Lower leg skin (tissue), 4 donors: Measurements from ENCODE around the gene CERS5. TPM values are rescaled to one million over a fixed set of nuclear protein-coding genes. Genes with fewer than 3 reads are reported as not detected.

Experiments used
- DNase-seq, 2 donors: peaks; one replicate each; pipeline ENCODE4 v3.0.0-alpha.2; 2019; ENCODE audit warnings: low spot score in 2 of 2
- H3K4me3 ChIP-seq: fragments of 200-600 bp; sonication (generic); 2 replicates; pipeline ENCODE4 v1.5.1; 2017; ENCODE audit warnings: mild to moderate bottlenecking, low read depth; ENCODE audit not compliant: poor library complexity, severe bottlenecking
- CTCF ChIP-seq, 3 donors: fragments of 450-650 bp; IDR thresholded peaks; one replicate each; pipeline ENCODE4 v1.5.1; 2016; ENCODE audit warnings: antibody characterized with exemption in 3 of 3, mild to moderate bottlenecking in 3 of 3, moderate library complexity in 2 of 3
- POLR2A ChIP-seq, 2 donors: fragments of 450-650 bp; IDR thresholded peaks; one replicate each; pipeline ENCODE4 v1.6.1; 2016 to 2017; ENCODE audit warnings: antibody characterized with exemption in 2 of 2, mild to moderate bottlenecking in 1 of 2, moderate library complexity in 1 of 2
- WGBS, 2 donors: methylation state at CpG; one replicate each; pipeline ENCODE4 v1.1.5; 2018; 5-methylcytosine and 5-hydroxymethylcytosine counted together
- intact Hi-C: fragments of 100-400 bp; cut with DNase I; formaldehyde crosslinking; loops from one replicate; pipeline ENCODE4 v1.15.0; 2023; ENCODE audit warnings: low total_unique reads
- total RNA-seq, 4 donors: library from RNA; depleted of rRNA; stranded (reverse); fragments of >200 nt; gene quantifications; one replicate each; pipeline ENCODE4 v1.1.0, GENCODE V29; 2016

Gene CERS5
- total RNA-seq, 4 donors from 2014 or later, result 31.8 to 34.5 (median 32.5) TPM

- TF ChIP-seq POLR2A (IDR thresholded peaks at IDR 0.05) (no peak), CTCF (IDR thresholded peaks at IDR 0.05) (no peak)
- peak in 1 of 2 donors; percentile 40 for DNase-seq
- WGBS, 2 donors, result 23 to 24% methylated on average over 26 of the region's 26 CpGs
- intact Hi-C loops, result no loop called here
- H3K4me3 ChIP-seq, result peak overlapping the region; percentile 81
Measured at GRCh38 chr12:50112456-50113218, 54.5 kb downstream of the CERS5 start.

- peak; percentile 99 to 100 for DNase-seq
- intact Hi-C loops, result no loop called here
- H3K4me3 ChIP-seq, result peak within 1 kb of the TSS; percentile 81
- 0% methylated on average over 48 to 49 of the region's 59 CpGs for WGBS, 2 donors
- peak in 1 of 2 donors; percentile 68 for TF ChIP-seq POLR2A (IDR thresholded peaks at IDR 0.05)
- no peak for TF ChIP-seq CTCF (IDR thresholded peaks at IDR 0.05)
Measured at GRCh38 chr12:50111693-50112455, 55.3 kb downstream of the CERS5 start, which contains the start of gene COX14. TSS of gene COX14 (plus strand) at chr12:50112236. CDS start at chr12:50120044, 7,808 bp downstream.

- intact Hi-C loops, result no loop called here
Measured at GRCh38 chr12:50111395-50111692, 55.8 kb downstream of the CERS5 start.

DNA sequence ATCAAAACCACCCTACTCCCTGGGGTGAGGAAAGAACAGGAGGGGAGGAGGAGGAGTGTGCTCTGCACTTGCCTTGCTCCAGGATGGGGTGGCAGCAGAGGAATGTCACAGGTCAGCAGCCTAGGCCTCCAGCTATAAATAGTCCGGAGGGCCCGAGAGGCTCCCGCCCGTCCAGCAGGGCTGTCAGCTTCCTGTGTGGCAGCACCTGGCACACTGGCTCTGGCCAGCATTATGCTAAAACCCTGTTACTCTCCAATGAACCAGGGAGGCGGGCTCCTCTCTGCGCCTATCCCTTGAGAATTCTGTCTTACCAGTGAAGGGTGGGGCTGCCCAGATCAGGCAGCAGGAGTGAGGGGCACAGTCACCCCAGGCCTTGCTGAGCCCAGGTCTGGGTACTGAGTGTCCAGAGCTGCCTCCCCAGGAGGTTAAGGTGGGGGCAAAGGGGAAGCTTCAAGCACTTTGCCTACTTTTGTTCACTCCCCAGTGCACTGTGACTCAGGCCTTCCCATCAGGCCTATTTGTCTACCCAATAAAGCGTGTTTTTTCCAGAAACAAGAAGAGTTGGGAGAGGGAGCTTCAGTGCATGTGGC is 56.3 kb downstream of the CERS5 start:
- WGBS, 2 donors, result 25 to 28% methylated on average over 7 of the region's 7 CpGs
- intact Hi-C loops, result no loop called here
- no peak for TF ChIP-seq POLR2A (IDR thresholded peaks at IDR 0.05)
- TF ChIP-seq CTCF (IDR thresholded peaks at IDR 0.05), result no peak
- DNase-seq, result peak; percentile 28 to 87
- no peak overlapping the region for H3K4me3 ChIP-seq

More at GRCh38 chr12:50111395-50111692, 55.8 kb downstream of the CERS5 start:
- TF ChIP-seq CTCF (IDR thresholded peaks at IDR 0.05), result peak in 1 of 3 donors; percentile 90
- TF ChIP-seq POLR2A (IDR thresholded peaks at IDR 0.05), result no peak
- no peak overlapping the region for H3K4me3 ChIP-seq
- WGBS, 2 donors, result 15 to 16% methylated on average over 12 to 19 of the region's 19 CpGs
- DNase-seq, result no peak

DNA sequence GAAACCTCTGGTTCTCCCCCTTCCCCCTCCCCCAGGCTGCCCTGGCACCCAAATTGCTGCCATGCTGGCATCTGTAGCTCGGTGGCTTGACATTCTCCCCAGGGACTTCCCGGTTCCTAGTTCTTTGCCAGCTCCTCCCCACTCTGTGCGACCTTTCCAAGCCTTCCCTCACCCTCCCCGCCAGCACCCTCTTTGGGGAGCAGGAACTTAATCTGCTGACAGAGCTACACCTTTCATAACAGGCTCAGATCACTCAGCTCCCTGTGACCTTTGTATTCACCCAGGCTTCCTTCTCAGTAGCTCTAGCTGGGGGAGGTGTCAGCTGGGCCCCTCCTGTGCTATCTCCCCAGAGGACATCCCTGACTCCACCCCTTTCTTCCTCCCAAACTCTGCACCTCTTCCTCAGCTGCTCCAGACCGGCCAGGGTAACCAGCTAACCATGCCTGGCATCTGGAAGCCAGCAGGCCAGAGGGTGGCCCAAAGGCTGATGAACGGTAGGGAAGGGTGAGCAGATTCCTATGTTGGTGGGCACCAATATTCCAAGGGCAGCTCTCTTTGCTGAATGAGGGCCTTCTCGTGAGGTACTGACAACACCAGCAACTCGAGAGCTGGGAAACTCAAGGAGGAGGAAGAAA is 56.9 kb downstream of the CERS5 start:
- 36 to 42% methylated on average over 8 of the region's 8 CpGs for WGBS, 2 donors
- TF ChIP-seq POLR2A (IDR thresholded peaks at IDR 0.05), result no peak
- no peak for TF ChIP-seq CTCF (IDR thresholded peaks at IDR 0.05)
- DNase-seq, result no peak
- no peak overlapping the region for H3K4me3 ChIP-seq
- intact Hi-C loops, result no loop called here
